GM10847 (cell line): ENCODE measurements around the gene ANO1.

ENCODE experiments used
- POLR2A ChIP-seq: IDR thresholded peaks from 2 replicates; pipeline ENCODE4 v1.6.1; 2011; ENCODE audit not compliant: insufficient read length; ENCODE audit errors: extremely low read depth

Gene ANO1

DNA sequence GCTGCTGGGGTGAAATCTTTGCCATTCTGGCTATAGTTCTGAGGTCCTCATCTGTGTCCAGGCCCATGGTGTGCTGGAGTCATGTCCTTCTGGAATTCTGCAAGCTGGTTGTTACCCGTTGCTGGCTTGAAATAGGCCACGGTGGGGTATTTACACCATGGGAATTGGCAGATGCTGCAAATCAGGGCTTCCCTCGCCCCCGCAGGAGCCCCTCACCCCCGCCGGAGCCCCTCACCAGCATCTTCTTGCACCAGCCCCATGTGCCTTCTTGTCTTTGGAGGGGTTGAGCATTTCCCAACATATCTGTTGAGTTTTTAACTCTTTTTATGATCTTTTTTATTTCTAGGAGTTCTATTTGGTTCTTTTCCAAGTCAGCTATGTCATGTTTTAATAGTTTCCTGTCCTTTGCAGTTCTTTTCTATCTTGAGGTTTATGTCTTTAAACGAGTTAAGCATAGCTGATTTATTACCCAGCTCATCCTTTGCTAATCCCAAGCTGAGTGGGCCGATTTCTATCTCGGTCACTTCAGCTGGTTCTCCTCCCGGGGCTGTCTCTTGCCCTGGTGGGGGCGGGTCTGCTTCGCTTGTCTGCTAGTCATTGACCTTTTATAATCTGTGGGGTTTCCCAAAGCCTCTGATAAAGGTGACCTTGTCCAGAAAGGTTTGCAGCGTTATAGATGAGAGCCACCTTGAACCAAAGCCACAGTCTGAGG, 17.6 kb downstream of the ANO1 start:
- TF ChIP-seq POLR2A = no peak

DNA sequence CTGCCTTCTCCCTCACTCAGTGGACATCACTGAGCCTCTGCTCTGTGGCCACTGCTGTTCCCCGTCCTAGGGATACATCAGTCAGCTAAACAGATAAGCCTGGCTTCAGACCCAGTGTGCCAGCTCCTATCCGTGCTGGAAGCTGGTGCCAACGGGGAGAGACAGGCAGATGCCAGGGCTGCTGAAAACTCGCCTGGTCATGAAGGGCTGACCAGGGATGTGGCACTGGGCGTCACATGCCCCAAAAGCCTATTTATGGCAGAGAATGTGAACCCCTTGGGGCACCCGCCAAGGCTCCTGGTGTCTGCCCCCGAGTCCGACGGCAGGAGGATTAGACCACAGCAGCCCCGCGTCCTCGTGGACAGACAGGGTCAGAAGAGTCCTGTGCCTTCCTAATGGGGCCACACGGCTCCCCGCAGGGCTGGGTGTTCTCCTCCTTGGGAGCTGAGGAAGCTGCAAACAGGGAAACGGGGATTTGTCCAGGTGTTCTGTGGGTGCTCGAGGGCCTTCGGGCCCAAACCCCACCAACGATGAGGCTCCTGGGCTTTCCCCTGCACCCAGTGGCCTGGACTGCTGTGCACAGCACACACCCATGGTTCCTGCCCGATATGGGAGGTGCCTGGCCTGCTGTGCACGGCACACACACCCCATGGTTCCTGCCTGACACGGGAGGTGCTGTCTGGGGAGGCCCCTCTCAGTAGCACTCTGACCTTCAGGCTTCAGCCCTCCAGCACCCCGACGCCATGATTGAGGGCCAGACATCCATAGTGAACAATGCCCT, 19.9 kb downstream of the ANO1 start:
- no peak for TF ChIP-seq POLR2A

DNA sequence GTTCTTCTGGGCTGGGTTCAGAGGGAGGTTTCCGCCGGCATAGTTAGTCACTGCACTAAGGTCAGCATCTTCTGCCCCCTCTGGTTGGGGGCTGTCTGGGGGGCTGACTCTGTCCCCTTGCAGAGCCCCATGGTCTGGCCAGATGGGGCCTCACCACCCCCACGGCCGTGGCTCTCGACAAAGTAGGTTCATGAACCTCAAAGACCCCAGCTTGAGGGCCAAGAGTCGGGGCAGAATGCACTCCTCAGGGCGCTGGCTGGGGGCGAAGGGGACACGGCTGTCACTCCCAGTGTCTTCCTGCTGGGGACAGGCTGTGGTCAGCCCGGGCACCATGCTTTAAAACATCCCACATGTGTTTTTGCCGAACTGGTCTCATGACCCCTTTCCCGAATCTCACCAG, 20.8 kb downstream of the ANO1 start:
- no peak for TF ChIP-seq POLR2A

DNA sequence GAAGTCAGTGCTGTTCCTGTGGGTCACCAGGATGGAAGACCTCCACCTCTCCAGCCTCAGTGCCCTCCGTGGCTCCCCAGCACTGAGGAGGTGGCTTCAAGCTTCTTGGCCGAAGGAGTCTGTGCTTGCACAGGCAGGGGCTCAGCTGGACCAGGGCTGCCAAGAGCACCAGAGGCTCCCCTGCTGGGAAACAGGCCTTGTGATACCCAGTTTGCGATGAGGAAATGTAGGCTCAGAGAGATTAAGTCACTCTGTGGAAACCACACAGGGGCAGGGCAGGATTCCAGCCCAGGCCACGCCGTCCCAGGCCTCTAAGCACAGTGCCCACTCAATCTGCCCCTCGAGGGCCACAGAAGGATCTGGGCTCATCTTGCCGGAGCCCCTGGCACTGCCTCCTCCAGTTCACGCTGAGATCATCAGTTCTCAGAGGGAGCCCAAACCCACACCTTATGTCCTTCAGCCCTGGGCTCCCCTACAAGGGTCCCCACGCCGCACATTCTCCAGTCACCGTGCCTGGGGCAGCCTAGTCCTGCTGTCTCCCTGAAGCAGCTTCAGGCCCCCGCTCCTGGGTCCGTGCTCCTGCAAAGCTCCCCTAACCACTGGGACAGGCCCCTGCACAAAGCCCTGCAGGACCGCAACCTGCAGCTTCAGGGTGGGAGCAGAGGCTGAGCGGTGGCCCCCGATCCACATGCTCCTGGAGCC, 21.6 kb downstream of the ANO1 start:
- no peak for TF ChIP-seq POLR2A

DNA sequence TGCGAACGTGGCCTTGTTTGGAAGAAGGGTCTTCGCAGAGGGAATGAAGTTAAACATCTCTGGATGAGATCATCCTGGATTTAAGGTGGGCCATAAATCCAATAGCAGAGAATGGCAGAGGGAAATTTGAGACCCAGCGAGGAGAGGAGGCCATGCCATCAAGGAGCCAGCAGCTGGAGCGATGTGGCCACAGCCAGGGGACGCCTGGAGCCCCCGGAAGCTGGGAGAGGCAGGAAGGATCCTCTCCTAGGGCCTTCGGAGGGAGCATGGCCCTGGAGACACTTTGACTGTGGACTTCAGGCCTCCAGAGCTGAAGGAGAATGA, 22.1 kb downstream of the ANO1 start:
- TF ChIP-seq POLR2A = no peak

DNA sequence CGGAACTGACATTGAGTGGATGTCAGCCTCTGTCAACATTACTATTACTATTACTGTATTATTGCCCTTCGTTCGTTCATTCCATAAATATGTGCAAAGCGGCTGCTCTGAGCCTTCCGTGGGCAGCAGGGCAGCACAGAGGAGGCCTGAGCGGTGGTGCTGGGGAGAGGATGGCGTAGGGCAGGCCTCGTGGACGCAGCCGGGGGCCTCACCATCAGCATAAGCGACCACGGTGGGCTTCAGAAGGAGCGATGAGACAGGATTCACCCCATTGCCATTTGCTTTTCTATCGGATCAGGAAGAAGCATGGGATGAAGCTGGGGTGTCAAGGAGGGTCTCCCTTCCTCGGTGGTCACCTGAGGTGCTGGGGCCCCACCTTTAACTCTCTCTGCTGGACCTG, 22.7 kb downstream of the ANO1 start:
- TF ChIP-seq POLR2A = no peak

DNA sequence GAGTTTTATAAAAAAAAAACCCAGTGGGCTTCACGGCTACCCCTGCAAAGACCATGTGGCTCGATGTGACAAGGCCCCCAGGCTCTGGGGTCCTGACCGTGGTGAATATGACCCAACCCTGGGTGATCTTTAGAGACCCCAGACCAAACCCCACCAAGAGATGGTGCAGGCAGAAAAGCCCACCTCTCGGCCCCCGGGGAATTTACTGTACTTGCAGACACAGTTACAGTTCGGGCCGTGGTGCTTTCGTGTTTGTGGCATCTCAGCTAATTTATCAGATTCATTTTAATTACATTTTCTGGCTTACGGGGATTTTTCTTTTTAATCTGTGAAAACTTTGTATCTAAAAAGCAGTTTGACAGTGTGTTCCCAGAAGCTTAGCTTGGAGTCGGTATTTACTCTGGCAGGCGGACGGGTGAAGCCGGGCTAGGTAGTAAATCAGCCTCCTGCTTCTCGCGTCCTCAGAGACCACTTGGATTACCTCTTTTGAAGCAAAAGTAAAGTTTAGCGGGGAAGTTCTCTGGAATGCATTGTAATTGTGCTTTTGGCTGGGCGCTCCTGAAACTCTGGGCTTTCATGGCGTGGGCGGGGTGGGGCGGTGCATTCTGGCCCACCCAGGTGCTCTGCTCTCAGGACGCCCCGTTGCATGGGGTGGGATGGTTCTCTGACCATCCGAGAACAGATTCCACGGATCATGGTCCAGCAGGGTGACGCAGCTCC, 25.3 kb downstream of the ANO1 start:
- TF ChIP-seq POLR2A = no peak

DNA sequence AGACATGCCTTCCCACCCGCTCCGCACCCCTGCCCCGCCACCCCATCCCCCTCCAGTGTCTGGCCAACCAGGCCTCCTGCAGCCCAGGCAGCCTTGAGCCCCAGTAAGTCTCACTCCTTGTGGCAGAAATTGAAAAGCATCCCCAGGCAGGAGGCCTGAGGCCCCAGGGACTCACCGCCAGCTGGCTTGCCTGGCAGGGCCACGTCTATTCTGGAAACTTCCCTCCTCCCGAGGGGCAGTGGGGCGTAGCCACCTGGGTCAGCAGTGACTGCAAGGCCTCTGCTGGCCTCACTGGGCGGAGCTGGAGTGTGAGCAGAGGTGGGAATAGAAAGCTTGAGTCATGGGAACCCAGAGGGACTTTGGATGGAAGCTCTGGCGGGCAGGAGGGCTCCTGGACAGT, 26.3 kb downstream of the ANO1 start:
- TF ChIP-seq POLR2A = no peak

DNA sequence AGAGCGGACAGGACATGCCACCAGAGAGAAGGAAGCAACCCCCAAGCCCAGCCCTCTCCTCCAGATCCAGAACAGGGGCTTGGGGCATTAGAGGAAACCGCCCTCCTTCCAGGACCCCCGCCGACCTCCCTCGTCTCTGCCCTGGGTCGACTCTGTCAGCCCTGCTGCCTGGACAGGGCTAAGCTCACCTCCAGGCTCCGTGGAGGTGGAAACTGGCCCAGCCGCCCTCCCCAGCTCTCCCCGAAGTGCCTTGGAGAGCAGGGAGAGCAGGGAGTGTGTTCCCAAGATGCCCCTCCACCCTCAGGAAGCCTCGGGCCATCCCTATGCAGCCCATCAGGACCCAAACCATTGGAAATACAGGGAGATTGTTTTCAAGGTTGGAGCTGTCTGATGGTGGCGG, 26.8 kb downstream of the ANO1 start:
- no peak for TF ChIP-seq POLR2A

DNA sequence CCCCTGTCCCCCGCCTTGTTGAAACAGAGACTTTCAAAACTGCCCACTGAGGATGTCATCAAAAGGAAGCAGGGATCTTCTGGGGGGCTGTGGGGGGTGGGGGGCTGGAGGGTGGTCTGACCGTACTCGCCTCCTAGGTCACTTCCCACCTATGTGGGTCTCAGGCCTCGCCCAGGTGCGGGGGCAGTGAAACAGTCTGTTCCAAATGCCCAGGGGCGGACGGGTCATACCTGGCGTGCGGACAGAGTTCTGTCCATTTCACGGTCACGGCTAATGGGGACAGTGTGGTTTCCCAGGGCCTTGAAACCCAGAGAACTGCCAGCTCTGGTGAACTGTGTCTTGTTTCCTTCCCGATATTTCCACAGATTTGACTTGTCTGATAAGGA, 27.2 kb downstream of the ANO1 start:
- no peak for TF ChIP-seq POLR2A

DNA sequence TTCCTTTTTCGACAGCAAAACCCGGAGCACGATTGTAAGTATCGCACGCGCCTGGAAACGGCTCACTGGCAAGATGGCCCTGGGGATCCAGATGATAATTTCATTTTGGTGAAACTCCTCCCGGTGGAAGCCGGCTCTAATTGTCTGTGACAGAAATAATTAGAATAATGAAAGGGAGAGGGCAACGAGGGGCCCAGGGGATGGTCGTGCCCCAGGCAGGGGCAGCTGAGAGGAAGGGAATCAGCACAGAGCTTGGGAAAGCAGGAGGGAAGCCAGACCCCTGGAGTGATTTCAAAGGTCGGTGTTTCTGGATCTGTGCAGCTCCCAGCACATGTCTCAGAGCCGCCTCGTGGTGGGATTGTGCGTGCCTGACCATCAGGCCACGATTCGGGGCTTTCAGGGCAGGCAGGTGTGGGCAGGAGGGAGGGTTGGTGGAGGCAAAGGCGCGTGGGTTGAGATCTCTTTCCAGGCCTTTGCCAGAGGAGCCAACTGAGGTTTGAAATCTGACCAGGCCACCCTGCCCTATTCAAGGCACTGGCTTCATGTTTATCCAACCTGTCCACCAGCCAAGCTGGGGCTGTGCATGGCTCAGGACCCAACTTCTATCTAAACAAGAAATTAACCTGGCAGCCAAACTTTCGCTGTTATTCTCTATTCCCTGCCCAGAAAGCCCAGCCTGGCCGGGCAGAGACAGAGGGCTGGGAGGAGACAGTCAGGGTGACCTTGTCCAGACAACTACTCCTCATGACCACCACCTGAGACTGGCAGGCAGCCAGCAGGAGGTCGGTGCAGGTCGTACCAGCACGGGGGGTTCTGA, 27.8 kb downstream of the ANO1 start:
- no peak for TF ChIP-seq POLR2A

DNA sequence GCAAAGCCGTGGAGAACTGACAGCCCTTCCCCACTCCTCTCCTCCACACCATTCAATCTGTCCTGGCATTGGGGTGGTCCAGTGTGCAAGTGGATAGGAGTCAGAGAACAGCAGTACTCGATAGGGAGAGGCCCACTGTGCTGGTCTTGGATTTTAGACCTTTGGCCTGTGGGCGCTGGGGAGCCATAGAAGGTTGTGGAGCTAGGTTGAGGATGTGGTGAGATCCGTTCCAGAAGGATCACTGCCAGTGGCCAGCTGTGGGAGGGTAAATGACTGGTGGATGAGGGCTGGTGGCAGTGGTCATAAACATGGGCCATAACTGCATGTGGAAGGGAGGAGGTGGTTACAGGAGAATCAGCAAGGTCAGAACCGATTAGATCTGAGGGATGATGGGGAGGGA, 28.6 kb downstream of the ANO1 start:
- no peak for TF ChIP-seq POLR2A

DNA sequence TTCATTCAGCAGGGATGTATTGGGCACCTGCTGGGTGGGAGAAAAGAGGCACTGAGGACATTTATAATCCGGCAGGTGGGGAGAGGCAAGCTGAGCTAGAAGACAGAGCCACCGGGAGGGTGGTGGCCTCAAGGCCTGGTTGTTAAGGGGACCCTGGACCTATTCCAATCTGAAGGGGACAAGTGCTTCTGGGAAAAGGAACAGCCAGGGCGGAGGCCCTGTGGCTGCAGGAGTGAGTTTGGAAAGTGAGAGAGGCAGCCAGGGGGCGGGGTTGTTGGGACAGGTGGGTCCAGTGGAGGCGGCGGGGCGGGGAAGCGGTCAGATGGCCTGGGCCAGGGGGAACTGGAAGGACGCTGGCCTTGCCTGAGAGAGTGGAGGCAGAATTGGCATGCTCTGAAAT, 29.1 kb downstream of the ANO1 start:
- TF ChIP-seq POLR2A = no peak

DNA sequence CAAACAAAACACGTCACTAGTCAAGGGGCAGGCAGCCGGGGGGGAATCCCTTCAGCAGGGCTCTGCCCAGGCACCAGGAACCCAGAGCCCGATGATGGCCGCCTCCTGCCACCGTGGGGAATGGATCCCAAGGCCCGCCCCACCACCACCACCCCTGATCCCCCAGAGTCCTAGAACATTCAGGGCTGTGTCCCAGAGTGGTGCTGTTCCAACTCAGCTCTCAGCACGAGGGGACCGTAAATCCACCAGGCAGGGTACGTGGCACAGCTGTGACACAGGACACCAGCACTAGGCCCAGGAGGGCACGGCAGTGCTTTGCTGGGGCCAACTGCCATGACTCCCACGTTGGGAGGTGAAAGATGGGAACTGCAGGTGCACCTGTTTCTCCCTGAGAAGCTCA, 29.6 kb downstream of the ANO1 start:
- TF ChIP-seq POLR2A = no peak

DNA sequence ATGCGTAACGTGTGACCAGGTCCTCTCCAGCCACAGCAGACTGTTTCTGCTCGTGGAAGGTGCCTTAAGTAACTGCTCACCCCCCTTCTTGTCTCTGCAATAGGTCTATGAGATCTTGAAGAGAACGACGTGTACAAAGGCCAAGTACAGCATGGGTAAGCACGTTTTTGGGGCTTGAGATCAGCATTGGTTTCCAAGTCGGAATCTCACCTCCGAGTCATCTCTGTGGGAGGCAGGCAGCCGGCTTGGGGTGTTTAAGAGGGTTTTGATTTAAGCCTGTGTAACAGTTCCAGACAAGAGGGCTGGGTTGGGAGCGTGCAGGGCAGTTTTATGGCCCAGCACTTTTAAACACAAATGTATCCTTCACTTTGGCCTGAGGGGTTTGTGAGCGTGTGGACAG, 30.1 kb downstream of the ANO1 start:
- TF ChIP-seq POLR2A = no peak

DNA sequence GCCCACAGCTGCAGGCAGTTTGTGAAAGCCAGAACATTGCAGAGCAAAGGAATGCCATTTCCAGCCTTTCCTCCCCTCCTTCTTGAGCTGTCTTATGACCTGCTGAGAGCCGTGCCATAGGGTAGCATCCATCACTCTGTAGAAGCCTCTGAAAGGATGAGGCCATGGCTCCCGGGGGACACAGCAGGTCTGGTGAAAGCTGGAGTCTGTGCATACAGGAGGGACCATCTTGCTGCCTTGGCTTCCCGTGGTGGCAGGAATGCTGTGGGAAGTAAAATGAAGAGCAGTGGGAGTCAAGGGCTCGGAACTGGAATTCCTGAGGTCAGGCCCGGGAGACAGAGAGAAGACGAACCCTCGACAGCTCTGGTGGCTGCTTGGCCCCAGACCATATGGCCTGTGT, 30.9 kb downstream of the ANO1 start:
- TF ChIP-seq POLR2A = no peak

DNA sequence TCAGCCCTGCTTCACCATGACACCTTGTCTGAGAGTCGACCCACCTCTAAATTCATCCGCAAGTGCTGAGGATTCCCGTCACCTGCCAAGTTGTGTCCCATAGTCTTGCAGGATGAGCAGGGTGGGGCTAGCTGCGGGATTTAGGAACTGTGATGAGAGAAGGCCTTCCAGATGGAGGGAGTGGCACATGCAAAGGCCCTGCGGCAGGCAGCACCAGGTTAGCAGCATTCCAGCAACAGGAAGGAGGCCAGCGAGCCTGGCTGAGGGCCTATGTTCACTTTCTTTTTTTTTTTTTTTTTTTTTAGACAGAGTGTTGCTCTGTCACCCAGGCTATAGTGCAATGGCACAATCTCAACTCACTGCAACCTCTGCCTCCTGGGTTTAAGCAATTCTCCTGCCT, 31.8 kb downstream of the ANO1 start:
- no peak for TF ChIP-seq POLR2A
